H1 (cell line): ENCODE measurements around the gene CYP2F1. TPM values are rescaled to one million over a fixed set of nuclear protein-coding genes. Genes with fewer than 3 reads are reported as not detected.

Experiments used
- CTCF ChIA-PET: fragments of 300-600 bp; sonication (Branson Sonifier 250); formaldehyde crosslinking; loops from one replicate; lab custom pipeline; 2021; ENCODE audit not compliant: partially characterized antibody; lab: Charles Lee
- POLR2A ChIA-PET: fragments of 300-600 bp; sonication (Branson Sonifier 250); formaldehyde crosslinking; loops from one replicate; lab custom pipeline; 2021; ENCODE audit warnings: inconsistent platforms; ENCODE audit not compliant: partially characterized antibody; lab: Charles Lee
- DNase-seq, 2 experiments: peaks; one replicate each; pipeline versions ENCODE4 v3.0.0 to v3.0.0-alpha.2; 2010 to 2022; ENCODE audit warnings: low spot score in 2 of 2, low read depth in 1 of 2, mixed read lengths in 1 of 2
- FAIRE-seq: peaks from 2 replicates; lab custom pipeline; 2011; peaks lifted over from hg19 to GRCh38; lab: Jason Lieb, UNC
- H2AFZ ChIP-seq: 2 replicates; pipeline ENCODE4 v1.8.1; 2012; ENCODE audit warnings: low read length, inconsistent platforms
- H2AK5ac ChIP-seq: 2 replicates; pipeline ENCODE4 v1.6.1; 2013; ENCODE audit warnings: low read depth, low read length
- H2BK120ac ChIP-seq: replicated peaks from 2 replicates; pipeline ENCODE3; 2013; ENCODE audit warnings: low read depth, low read length, inconsistent platforms
- H2BK12ac ChIP-seq: 2 replicates; pipeline ENCODE4 v1.6.1; 2013; ENCODE audit warnings: low read depth, low read length
- H2BK15ac ChIP-seq: 2 replicates; pipeline ENCODE4 v1.6.1; 2013; ENCODE audit warnings: low read length
- H2BK20ac ChIP-seq: 2 replicates; pipeline ENCODE4 v1.6.1; 2013; ENCODE audit warnings: low read length
- H2BK5ac ChIP-seq: 2 replicates; pipeline ENCODE4 v1.6.1; 2013; ENCODE audit warnings: low read depth, low read length
- H3K14ac ChIP-seq: 2 replicates; pipeline ENCODE4 v1.6.1; 2013; ENCODE audit warnings: inconsistent platforms; ENCODE audit not compliant: insufficient read length
- H3K18ac ChIP-seq: 2 replicates; pipeline ENCODE4 v1.6.1; 2013; ENCODE audit warnings: low read length; ENCODE audit errors: extremely low read depth
- H3K23ac ChIP-seq: 2 replicates; pipeline ENCODE4 v1.6.1; 2013; ENCODE audit warnings: inconsistent platforms; ENCODE audit not compliant: insufficient read length
- H3K23me2 ChIP-seq: 2 replicates; pipeline ENCODE4 v1.6.1; 2013; ENCODE audit warnings: low read depth, low read length
- H3K27ac ChIP-seq: 2 replicates; pipeline ENCODE4 v1.6.1; 2011; ENCODE audit warnings: low read depth, low read length, inconsistent platforms
- H3K27me3 ChIP-seq, 4 experiments: replicated peaks in 1 of 4; 1 replicate in 1 of 4; 2 replicates in 3 of 4; pipeline versions ENCODE4 v1.6.1 to v1.8.1; 2011 to 2013; ENCODE audit warnings: low read length in 3 of 4, mild to moderate bottlenecking in 3 of 4, inconsistent platforms in 2 of 4, mixed read lengths in 2 of 4, moderate library complexity in 1 of 4; ENCODE audit not compliant: control insufficient read depth in 3 of 4, insufficient read depth in 3 of 4; ENCODE audit errors: extremely low read depth in 1 of 4
- H3K36me3 ChIP-seq, 4 experiments: 2 replicates each; pipeline versions ENCODE4 v1.6.1 to v1.8.1; 2011 to 2013; ENCODE audit warnings: mild to moderate bottlenecking in 4 of 4, low read length in 3 of 4, moderate library complexity in 2 of 4, control low read depth in 1 of 4, inconsistent platforms in 1 of 4; ENCODE audit not compliant: insufficient read depth in 4 of 4, control insufficient read depth in 2 of 4
- H3K4ac ChIP-seq: replicated peaks from 2 replicates; pipeline ENCODE3; 2013; ENCODE audit warnings: low read length, low read depth, mixed read lengths, inconsistent platforms; ENCODE audit not compliant: insufficient read length
- H3K4me1 ChIP-seq, 4 experiments: replicated peaks in 1 of 4; 1 replicate in 1 of 4; 2 replicates in 3 of 4; pipeline versions ENCODE4 v1.6.1 to v1.8.1; 2011 to 2013; ENCODE audit warnings: low read length in 3 of 4, inconsistent platforms in 2 of 4, mixed read lengths in 1 of 4; ENCODE audit not compliant: insufficient read depth in 4 of 4, control insufficient read depth in 3 of 4
- H3K4me2 ChIP-seq, 2 experiments: 2 replicates each; pipeline versions ENCODE4 v1.6.1 to v1.8.1; 2011 to 2013; ENCODE audit warnings: low read depth in 2 of 2, low read length in 2 of 2, control low read depth in 1 of 2, inconsistent platforms in 1 of 2, mild to moderate bottlenecking in 1 of 2; ENCODE audit not compliant: insufficient read depth in 1 of 2
- H3K4me3 ChIP-seq, 4 experiments: fragments of 200-600, 300-600 bp in 1 of 4; sonication (generic), shearing (Covaris generic), sonication (Bioruptor Twin) in 1 of 4; 2 replicates each; pipeline versions ENCODE4 v1.5.1 to v1.8.1; 2011 to 2016; ENCODE audit warnings: low read length in 4 of 4, low read depth in 3 of 4, control low read depth in 2 of 4, inconsistent platforms in 2 of 4, mild to moderate bottlenecking in 2 of 4, mixed read lengths in 1 of 4, moderate library complexity in 1 of 4; ENCODE audit not compliant: insufficient read depth in 2 of 4; ENCODE audit errors: extremely low read depth in 1 of 4
- H3K56ac ChIP-seq: replicated peaks from 2 replicates; pipeline ENCODE3; 2013; ENCODE audit warnings: low read depth, mild to moderate bottlenecking, mixed read lengths, low read length, inconsistent platforms; ENCODE audit not compliant: insufficient read length
- H3K79me1 ChIP-seq: 2 replicates; pipeline ENCODE4 v1.6.1; 2013; ENCODE audit warnings: low read depth, low read length, control low read depth
- H3K79me2 ChIP-seq, 2 experiments: 2 replicates each; pipeline versions ENCODE4 v1.6.1 to v1.8.1; 2012 to 2013; ENCODE audit warnings: low read length in 2 of 2, mild to moderate bottlenecking in 2 of 2, inconsistent platforms in 1 of 2; ENCODE audit not compliant: insufficient read depth in 2 of 2, control insufficient read depth in 1 of 2
- H3K9ac ChIP-seq, 4 experiments: replicated peaks in 1 of 4; 1 replicate in 1 of 4; 2 replicates in 3 of 4; pipeline versions ENCODE4 v1.6.1 to v1.8.1; 2011 to 2013; ENCODE audit warnings: low read depth in 3 of 4, low read length in 3 of 4, control low read depth in 2 of 4, mild to moderate bottlenecking in 2 of 4, moderate library complexity in 2 of 4, inconsistent platforms in 1 of 4; ENCODE audit errors: extremely low read depth in 1 of 4
- H3K9me3 ChIP-seq, 2 experiments: 2 replicates each; pipeline versions ENCODE4 v1.6.1 to v1.8.1; 2012 to 2013; ENCODE audit warnings: mild to moderate bottlenecking in 2 of 2, moderate library complexity in 2 of 2, control low read depth in 1 of 2, inconsistent platforms in 1 of 2, low read depth in 1 of 2, low read length in 1 of 2, mixed read lengths in 1 of 2; ENCODE audit not compliant: insufficient read depth in 2 of 2
- H4K20me1 ChIP-seq, 2 experiments: replicated peaks in 1 of 2; 2 replicates each; pipeline versions ENCODE3 to v1.8.1; 2011 to 2013; ENCODE audit warnings: inconsistent platforms in 2 of 2, low read length in 2 of 2, mild to moderate bottlenecking in 1 of 2; ENCODE audit not compliant: insufficient read depth in 2 of 2, control insufficient read depth in 1 of 2
- H4K5ac ChIP-seq: 2 replicates; pipeline ENCODE4 v1.6.1; 2013; ENCODE audit warnings: low read length, low read depth, mixed read lengths, inconsistent platforms; ENCODE audit not compliant: insufficient read length
- H4K8ac ChIP-seq: 2 replicates; pipeline ENCODE4 v1.8.0; 2013; ENCODE audit warnings: mild to moderate bottlenecking, moderate library complexity, low read length, inconsistent platforms; ENCODE audit not compliant: insufficient read depth; ENCODE audit errors: extremely low read depth
- H4K91ac ChIP-seq: replicated peaks from 2 replicates; pipeline ENCODE3; 2013; ENCODE audit warnings: low read length, mixed read lengths, inconsistent platforms; ENCODE audit not compliant: insufficient read length
- BRCA1 ChIP-seq: IDR thresholded peaks from 2 replicates; pipeline ENCODE4 v1.6.1; 2012; ENCODE audit warnings: low read depth, low read length, improper control_type of control experiment
- POLR2A ChIP-seq, 2 experiments: IDR thresholded peaks; 1 replicate in 1 of 2; 2 replicates in 1 of 2; pipeline ENCODE4 v1.6.1; 2011; ENCODE audit warnings: low read depth in 2 of 2, low read length in 2 of 2, mild to moderate bottlenecking in 2 of 2; ENCODE audit errors: control extremely low read depth in 1 of 2
- POU5F1 ChIP-seq: IDR thresholded peaks from 2 replicates; pipeline ENCODE4 v1.6.1; 2011; ENCODE audit warnings: low read depth, mild to moderate bottlenecking, low read length, moderate library complexity
- RNF2 ChIP-seq: fragments of 200-900, 300-1000 bp; sonication (generic); IDR thresholded peaks from 2 replicates; pipeline ENCODE4 v1.7.1; 2016; ENCODE audit warnings: borderline replicate concordance, low read depth, mild to moderate bottlenecking, antibody characterized with exemption, low read length; ENCODE audit not compliant: poor library complexity, severe bottlenecking; ENCODE audit errors: missing control alignments
- SIX5 ChIP-seq: IDR thresholded peaks from 2 replicates; pipeline ENCODE4 v1.6.1; 2011; ENCODE audit warnings: mild to moderate bottlenecking, low read depth, low read length
- SRF ChIP-seq: IDR thresholded peaks from 2 replicates; pipeline ENCODE4 v1.6.1; 2011; ENCODE audit warnings: mild to moderate bottlenecking, low read depth, low read length, moderate library complexity
- WGBS, 2 experiments: shearing (Covaris generic) in 1 of 2; methylation state at CpG; one replicate each; pipeline versions ENCODE4 v1.1.6 to v1.1.7; 2013 to 2015; ENCODE audit warnings: low lambda C conversion rate in 2 of 2, mixed read lengths in 2 of 2, inconsistent platforms in 1 of 2, low coverage in 1 of 2, missing lambda C conversion rate in 1 of 2; ENCODE audit not compliant: insufficient replicate concordance in 2 of 2, insufficient coverage in 1 of 2, insufficient read length in 1 of 2; ENCODE audit errors: extremely low coverage in 1 of 2, missing lambda C conversion rate in 1 of 2; 5-methylcytosine and 5-hydroxymethylcytosine counted together
- polyA plus RNA-seq, 7 experiments: library from polyadenylated mRNA; depleted of rRNA in 3 of 7; stranded (reverse) in 5 of 7; unstranded in 2 of 7; fragments of >200 nt in 5 of 7; fragments of 200-250 nt in 2 of 7; gene quantifications; 1 replicate in 5 of 7; 2 replicates in 1 of 7; 4 replicates in 1 of 7; pipeline versions ENCODE4 v1.2.1 to v1.2.3, GENCODE V29; 2011 to 2013; ENCODE audit warnings: missing spikeins in 2 of 7, mixed read lengths in 2 of 7
- total RNA-seq: library from RNA; stranded (reverse); fragmentation: NEBNext Ultra II Directional; extraction: Animal tissue kit (Norgen Biotek cat#: 25700); gene quantifications from 2 replicates; pipeline ENCODE4 v1.2.1, GENCODE V29; 2021

Gene CYP2F1
- total and polyA plus RNA-seq, 2 of the 8 experiments (the other 6 are each of a cell fraction or from before 2014, with no cell fraction given) = 0.17 TPM; not detected in 1

DNA sequence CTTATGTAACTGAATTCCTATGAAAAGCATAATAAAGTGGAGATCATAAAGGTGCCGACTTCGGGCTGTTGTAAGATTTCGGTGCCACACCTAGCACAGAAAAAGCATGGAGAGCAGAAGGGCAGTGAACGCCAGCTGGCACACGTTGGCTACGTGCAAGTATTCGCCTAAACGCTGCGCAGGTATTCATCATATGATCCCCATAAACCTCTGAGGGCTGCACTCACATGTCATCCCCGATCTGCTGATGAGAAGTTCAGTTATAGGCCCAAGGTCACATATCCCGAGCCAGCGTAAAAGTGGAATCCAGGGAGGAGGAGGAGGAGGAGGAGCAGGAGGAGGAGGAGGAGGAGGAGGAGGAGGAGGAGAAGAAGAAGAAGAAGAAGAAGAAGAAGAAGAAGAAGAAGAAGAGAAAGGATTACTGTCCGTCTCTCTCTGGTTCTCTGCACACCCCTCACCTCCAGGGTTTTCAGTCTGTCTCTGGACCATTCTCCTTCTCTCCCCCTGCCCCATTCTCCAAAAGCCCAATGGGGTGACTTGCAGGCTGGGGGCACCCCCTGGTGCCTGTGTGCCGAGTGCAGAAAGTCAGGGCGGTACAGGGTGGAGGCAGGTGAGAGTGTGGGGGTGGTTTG, 60.2 kb downstream of the CYP2F1 start:
- Histone ChIP-seq H3K4me1 (peaks cover 0 to 14% (median 5%) of the 10 kb centered on the region in 4 experiments; a peak in 6 of 7 replicates), H2AFZ (no peak overlapping the region), H3K56ac (no peak overlapping the region), H2BK12ac (peak overlapping the region; percentile 94; the same call in 1 of the 2 replicates), H3K4ac (no peak overlapping the region), H4K20me1 (no peaks in the 10 kb centered on the region), H3K23ac (no peak overlapping the region), H3K9ac (no peak overlapping the region), H3K4me3 (no peak overlapping the region), H2AK5ac (no peak overlapping the region), H3K27me3 (no peaks in the 10 kb centered on the region), H4K91ac (no peak overlapping the region), H2BK5ac (no peak overlapping the region; the same call in 1 of the 2 replicates), H2BK120ac (no peak overlapping the region), H3K79me2 (peaks cover 0 to 4% of the 10 kb centered on the region in 2 experiments; a peak in 1 of 4 replicates), H2BK15ac (peak overlapping the region; percentile 97; the same call in 1 of the 2 replicates), H2BK20ac (no peak overlapping the region), H3K18ac (no peak overlapping the region), H4K8ac (no peak overlapping the region), H3K23me2 (peaks cover 5% of the 10 kb centered on the region), H3K4me2 (no peak overlapping the region), H3K14ac (no peak overlapping the region), H3K27ac (no peak overlapping the region)
- CTCF ChIA-PET = interaction anchor here (0.6 to 0.9 kb wide), 3 partner anchors 26 to 312 kb away, joined by 3 to 5 read pairs (median 4); no protein-coding TSS in a partner anchor
- DNase-seq (no peak), FAIRE-seq (no peak)
- 91% methylated on average over 12 of the region's 15 CpGs; no CpG with 5 or more reads in 1 of the 2 experiments for WGBS, 2 experiments
- no peak for TF ChIP-seq POU5F1
- TF ChIP-seq RNF2 = no peak
- TF ChIP-seq BRCA1 = no peak
- TF ChIP-seq SRF = no peak
- TF ChIP-seq SIX5 = no peak
- no peak for TF ChIP-seq POLR2A (IDR thresholded peaks at IDR 0.05; ENCODE audit: control extremely low read depth in 1 of 2, low read depth in 2 of 2, low read length in 2 of 2)
- TF ChIP-seq, all 59 proteins: peak for 0
- H3K36me3 ChIP-seq = no peaks in the 10 kb centered on the region
- H3K79me1 ChIP-seq = no peaks in the 10 kb centered on the region
- no peaks in the 10 kb centered on the region for H3K9me3 ChIP-seq
- no peak overlapping the region for H4K5ac ChIP-seq
- POLR2A ChIA-PET = interaction anchor here (0.6 to 2.8 kb wide), 5 partner anchors 10 to 91 kb away, joined by 3 to 15 read pairs (median 7); partner anchors contain the start of genes CYP2S1 and HNRNPUL1
